A673 (cell line): ENCODE data around the gene COL13A1.

Experiments
- EZH2 ChIP-seq: fragments of 200-600 bp; sonication (generic); IDR thresholded peaks from 2 replicates; pipeline ENCODE4 v1.6.1; 2017; ENCODE audit warnings: borderline replicate concordance, low read depth, mild to moderate bottlenecking, mixed read lengths, antibody characterized with exemption, low read length; ENCODE audit not compliant: poor library complexity, severe bottlenecking
- TF ChIP-seq, protein P1 (sequence below): fragments of 300-800, 200-600 bp; sonication (generic); conservative IDR thresholded peaks from 2 replicates; pipeline ENCODE4 v1.5.1; 2017; ENCODE audit warnings: low read depth, mild to moderate bottlenecking, antibody characterized with exemption, low read length, moderate library complexity, mixed read lengths

DNA sequence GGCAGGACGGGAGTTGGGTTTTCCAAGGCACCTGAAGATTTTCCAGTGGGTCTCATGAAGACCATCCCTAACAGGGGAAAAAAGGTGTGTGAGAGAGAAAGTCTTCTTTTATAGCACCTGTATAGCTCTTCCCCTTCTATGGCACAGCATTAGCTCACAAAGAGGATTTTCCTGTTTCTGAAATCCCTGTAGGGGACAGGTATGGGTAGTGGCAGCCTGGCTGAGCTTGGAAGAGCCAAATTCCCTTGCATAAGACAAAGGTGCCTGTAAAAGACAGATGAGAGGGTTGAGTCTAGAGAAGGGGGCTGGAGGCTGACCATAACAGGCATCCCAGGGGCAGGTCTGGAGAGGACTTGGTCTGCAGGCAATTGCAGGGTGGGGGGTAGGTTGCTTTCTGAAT lies 63.7 kb downstream of the COL13A1 start:
- TF ChIP-seq, protein P1, sequence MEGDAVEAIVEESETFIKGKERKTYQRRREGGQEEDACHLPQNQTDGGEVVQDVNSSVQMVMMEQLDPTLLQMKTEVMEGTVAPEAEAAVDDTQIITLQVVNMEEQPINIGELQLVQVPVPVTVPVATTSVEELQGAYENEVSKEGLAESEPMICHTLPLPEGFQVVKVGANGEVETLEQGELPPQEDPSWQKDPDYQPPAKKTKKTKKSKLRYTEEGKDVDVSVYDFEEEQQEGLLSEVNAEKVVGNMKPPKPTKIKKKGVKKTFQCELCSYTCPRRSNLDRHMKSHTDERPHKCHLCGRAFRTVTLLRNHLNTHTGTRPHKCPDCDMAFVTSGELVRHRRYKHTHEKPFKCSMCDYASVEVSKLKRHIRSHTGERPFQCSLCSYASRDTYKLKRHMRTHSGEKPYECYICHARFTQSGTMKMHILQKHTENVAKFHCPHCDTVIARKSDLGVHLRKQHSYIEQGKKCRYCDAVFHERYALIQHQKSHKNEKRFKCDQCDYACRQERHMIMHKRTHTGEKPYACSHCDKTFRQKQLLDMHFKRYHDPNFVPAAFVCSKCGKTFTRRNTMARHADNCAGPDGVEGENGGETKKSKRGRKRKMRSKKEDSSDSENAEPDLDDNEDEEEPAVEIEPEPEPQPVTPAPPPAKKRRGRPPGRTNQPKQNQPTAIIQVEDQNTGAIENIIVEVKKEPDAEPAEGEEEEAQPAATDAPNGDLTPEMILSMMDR, result no peak
- TF ChIP-seq EZH2, result no peak
